ENCODE measurements around the gene ACTMAP.

ACTMAP gene

DNA sequence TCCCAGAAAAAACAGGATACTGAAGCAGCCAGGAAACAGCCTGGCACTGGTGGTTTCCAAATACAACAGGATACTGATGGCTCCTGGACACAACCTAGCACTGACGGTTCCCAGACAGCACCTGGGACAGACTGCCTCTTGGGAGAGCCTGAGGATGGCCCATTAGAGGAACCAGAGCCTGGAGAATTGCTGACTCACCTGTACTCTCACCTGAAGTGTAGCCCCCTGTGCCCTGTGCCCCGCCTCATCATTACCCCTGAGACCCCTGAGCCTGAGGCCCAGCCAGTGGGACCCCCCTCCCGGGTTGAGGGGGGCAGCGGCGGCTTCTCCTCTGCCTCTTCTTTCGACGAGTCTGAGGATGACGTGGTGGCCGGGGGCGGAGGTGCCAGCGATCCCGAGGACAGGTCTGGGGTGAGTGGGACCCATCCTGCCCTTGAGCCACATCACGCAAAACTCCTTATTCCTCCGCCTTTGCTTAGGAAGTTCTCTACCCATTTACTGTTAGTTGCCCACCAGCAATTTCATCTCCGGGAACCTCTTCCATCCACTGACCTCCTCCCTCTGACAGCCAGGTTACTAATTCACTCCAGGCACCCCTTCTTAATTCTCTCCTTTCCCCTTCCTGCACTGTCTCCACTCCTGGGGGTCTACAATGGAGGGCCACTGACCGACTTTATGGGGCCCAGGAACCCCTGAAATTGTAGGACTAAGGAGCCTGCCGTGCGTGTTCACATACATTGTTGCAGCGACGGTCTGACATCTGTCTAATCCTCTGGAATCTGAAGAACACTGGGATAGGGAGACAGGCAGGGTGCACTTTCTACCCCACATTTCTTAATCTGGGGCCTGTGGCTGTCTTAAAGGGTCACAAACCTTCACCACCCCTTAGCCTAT, 32.1 kb downstream of the ACTMAP start:
- no peak for DNase-seq

DNA sequence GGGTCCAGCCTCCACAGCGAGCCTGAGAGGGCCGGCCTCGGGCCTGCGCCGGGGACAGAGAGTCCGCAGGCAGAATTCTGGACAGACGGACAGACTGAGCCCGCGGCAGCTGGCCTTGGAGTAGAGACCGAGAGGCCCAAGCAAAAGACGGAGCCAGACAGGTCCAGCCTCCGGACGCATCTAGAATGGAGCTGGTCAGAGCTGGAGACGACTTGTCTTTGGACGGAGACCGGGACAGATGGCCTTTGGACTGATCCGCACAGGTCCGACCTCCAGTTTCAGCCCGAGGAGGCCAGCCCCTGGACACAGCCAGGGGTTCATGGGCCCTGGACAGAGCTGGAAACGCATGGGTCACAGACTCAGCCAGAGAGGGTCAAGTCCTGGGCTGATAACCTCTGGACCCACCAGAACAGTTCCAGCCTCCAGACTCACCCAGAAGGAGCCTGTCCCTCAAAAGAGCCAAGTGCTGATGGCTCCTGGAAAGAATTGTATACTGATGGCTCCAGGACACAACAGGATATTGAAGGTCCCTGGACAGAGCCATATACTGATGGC, 32.9 kb downstream of the ACTMAP start:
- DNase-seq, result no peak

DNA sequence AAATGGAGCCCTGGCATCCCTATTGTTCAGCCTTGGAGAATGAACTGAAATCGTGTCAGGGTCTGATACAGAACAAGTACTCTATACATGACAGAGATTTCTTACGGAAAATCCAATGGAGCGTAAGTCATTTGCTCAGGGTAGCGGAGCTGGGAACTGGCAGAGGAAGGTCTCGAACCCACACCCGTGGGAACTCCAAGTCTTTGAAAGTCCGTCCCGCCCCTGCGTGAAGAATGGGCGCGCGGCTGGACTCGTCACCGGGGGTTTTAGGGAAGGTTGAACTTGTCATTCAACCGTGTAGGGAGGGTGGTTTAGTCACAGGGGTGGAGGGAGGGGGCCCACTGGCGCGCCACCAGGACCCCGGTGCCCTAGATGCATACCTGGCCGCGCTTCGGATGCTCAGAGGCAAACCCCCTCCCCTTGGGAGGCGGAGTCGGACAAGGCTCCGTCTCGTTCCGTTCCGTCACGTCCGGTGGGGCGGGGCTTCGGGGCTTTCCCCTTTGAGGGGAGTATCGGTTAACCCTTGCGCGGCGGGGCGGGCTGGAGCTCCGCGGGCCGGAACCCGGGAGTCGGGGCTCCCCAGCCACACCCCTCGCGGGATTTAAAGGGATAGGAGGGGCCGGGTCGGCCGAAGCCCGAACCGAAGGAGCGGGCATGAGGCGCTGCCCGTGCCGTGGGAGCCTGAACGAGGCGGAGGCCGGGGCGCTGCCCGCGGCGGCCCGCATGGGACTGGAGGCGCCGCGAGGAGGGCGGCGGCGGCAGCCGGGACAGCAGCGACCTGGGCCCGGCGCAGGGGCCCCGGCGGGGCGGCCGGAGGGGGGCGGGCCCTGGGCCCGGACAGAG, 33.6 kb downstream of the ACTMAP start, which contains the start of the genes COQ8B and ITPKC:
Gene COQ8B, minus strand, starts transcription at position 405 of the 843 bp plus-strand sequence. CDS start 2,254 bp downstream, outside the sequence.
Gene ITPKC, plus strand, starts transcription at position 631 of the 843 bp plus-strand sequence. Its CDS starts 24 bp downstream, at position 655.
- DNase-seq, result peak; percentile 98 to 99

DNA sequence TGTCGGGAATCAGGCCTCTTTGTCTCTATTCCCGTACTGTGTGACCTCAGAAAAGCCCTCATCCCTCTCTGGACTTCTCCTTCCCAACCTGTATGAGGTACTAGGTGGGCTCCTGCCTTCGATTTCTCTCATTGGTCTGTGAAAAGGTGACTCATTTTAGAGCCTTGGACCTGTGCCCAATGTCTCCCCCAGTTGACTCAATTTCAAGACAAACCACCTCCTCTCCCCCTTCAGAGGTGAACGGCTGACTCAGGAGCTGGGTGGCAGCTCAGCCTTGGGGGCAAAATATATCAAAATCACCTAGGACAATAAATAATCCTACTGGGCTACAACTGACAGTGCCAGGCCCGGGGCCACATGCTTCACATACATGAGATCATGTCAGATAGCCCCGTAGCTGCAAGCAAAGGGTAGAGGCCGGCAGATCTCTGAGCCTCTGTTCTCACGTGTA, 34.2 kb downstream of the ACTMAP start:
- peak; percentile 54 to 61 for DNase-seq

DNA sequence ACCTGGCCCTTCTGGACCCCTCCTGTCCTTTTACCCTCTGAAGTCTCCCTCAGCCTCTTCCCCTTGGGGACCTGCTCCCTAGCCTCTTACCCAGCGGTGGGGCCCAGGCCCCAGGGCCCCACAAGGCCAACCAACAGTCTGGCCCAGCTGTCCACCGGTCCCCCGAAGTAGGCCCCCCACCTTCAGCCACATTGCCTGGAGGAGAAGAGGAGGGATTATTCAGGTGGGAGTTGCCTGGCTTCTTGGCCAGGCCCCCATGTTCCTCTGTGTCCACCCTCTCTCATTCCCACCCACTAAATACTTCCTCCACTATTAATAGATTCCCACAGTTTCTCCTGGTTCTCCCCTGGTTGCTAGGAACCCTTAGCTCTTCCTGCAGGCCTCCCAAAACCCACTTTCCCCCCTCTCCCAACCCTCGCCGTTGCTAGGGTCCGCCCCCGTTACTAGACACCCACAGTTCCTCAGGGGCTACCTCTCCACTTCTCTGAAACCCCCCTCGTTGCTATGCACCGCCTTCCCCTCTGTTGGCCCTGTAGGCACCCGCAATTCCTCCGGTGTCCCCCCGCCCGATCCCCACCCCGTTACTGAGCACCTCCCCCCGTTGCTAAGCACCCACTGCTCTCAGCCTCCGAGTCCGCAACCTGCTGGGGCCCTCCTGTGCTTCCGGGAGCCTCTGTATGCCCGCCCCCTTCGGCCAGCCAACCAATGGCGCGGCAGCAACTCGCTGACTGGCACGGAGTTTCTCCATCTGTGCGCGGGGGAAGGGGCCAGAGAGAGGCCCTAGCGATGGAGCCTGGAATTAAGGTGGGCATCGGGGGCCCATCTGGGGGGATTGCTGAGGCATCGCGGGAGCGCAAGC, 35.6 kb downstream of the ACTMAP start:
- DNase-seq, result peak; percentile 96

DNA sequence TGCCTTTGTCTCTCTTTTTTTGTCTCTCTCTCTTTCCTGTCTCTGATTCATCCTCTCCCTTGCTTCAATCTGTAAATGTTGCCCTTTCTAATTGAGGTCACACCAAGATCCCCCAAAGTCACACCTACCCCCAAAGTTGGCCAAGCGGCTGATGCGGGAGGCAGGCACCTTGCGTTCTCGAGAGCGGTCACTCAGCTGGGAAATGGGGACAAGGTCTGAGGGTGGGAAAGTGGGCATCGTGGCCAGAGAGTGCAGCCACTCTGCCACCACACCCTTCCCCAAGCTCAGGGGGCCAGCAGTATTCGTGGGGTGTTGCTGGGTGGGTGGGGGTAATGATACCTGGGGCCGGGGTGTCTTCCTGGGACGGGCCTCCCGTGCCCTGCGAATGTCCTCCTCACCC, 36.3 kb downstream of the ACTMAP start:
- no peak for DNase-seq

DNA sequence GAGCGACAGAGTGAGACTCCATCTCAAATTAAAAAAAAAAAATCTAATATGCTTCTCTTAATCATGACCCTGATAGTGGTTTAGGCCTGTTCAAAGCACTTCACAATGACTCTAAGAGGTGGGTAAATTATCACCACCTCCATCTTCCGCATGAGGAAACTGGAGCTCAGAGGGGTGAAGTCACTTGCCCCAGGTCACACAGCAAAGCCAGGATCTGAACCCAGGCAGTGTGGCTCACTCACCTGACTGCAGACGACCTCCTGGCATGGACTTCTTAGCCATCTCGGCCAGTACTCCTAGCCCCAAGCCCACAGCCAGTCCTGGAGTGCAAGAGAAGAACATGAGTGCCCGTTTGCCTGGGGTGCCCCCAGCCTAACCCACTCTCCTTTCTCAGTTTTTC, 40.5 kb downstream of the ACTMAP start:
- no peak for DNase-seq

DNA sequence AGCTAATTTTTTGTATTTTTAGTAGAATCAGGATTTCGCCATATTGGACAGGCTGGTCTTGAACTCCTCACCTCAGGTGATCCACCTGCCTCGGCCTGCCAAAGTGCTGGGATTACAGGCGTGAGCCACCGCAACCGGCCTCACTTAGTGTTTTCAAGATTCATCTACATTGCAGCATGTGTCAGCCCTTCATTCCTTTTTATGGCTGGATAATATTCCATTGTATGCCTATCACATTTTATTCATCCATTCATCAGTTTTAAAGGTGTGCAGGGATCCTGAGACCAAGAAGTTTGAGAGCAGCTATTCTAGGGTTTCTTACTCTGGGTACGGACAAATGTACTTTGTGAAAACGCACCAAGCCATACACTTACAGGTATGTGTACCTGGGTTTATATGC, 42.7 kb downstream of the ACTMAP start:
- DNase-seq, result no peak

DNA sequence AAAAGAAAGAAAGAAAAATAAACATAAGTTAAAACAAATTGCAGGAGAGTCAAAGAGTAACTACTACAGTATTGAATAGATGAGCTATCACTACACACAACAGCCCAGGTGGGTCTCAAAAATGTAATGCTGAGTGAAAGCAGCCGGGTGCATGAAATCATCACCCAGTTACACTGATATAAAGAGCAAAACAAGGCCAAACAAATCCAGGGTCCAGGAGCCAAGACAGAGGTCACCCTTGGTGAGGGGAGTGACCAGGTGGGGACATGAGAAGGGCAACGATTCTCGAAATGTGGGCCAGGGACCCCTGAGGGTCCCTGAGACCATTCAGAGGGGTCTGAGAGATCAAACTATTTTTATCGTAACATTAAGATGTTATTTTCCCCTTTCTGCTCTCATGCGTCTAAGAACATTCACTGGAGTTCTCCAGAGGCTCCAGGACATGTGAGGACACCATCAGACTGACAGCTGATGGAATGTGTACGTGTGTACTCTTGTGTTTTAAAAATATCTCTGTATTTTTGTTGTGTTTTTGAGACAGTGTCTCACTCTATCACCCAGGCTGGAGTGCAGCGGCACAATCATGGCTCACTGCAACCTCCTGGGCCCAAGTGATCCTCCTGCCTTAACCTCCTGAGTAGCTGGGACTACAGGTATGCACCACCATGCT, 44.2 kb downstream of the ACTMAP start:
- no peak for DNase-seq

DNA sequence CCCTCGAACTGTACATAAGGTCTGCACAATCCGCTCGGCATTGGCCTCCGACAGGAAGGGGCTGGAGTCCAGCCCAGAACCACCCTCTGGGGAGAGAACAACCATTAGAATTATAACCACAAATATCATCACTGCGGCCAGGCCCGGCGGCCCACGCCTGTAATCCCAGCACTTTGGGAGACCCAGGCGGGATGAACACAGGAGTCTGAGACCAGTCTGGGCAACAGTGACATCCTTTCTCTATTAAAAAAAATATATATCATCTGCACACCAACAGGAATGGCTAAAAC, 45.0 kb downstream of the ACTMAP start:
- no peak for DNase-seq

DNA sequence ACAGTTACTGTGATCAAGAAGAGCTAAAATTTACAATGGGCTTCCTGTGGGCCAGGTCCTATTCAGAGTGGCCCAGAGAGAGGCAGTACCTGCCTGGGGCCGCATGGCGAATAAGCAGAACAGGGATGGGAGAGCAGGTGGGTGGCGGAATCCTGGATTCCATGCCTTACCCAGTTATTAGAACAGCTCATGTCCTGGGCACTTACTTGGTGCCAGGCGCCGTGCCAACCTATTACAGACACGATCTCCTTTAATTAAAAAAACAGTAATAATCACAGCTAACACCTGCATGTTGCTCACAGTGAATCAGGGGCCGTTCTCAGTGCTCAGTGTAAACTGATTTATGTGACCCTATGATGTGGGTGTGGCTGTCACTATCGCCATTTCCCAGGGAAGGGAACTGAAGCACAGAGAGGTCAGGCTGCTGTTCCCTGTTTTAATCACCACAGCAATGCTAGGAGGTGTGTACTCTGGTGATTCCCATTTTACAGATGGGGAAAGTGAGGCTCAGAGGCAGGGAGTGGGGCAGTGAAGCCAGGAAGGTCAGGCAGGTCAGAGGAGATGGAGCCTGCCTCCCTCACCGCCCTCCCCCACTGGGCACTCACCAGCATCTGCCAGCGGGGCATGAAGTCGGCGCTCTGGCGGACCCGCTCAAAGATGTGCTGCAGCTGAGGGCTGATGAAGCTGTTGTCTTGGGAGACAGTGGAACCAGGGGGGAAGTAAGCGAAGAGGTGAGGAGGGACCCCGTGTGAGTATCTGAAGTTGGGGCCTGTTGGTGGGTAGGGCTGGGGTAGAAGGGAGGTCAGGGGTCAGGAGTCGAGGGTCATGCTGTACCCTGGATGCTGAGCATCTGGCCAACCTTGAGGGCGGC, 45.6 kb downstream of the ACTMAP start:
- DNase-seq, result no peak

DNA sequence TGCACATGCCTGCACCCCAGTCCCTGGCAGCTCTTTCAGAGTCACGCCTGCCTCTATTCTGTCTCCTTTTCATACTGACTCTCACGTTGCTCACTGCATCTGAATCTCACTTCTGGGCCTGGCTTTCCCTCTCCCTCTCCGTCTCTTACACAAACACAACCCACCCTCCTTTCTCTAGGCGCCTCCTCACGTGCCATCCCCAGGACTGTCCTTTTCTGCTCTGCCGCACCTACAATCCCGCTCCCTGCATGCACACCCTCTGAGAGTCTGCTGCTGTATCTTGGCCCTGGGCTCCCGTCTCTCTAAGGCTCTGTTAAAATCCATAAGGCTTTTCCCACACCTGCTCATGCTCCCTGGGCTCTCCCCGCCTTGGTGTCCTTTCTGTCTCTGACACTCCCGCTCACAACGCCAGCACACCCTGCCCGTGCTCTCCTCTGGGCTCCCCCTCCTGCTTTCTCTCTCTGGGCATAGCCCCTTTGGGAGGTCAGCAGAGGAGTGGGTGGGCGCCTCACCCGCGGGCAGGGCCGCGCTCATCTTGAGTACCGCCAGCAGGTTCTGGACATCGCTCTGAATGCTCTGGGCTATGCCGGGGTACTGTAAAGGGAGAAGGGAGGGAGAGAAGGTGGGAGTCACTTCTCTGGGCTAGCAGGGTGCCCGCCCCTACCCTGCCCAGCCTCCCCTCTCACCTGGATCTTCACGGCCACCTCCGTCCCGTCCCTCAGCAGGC, 47.1 kb downstream of the ACTMAP start:
- DNase-seq, result no peak

DNA sequence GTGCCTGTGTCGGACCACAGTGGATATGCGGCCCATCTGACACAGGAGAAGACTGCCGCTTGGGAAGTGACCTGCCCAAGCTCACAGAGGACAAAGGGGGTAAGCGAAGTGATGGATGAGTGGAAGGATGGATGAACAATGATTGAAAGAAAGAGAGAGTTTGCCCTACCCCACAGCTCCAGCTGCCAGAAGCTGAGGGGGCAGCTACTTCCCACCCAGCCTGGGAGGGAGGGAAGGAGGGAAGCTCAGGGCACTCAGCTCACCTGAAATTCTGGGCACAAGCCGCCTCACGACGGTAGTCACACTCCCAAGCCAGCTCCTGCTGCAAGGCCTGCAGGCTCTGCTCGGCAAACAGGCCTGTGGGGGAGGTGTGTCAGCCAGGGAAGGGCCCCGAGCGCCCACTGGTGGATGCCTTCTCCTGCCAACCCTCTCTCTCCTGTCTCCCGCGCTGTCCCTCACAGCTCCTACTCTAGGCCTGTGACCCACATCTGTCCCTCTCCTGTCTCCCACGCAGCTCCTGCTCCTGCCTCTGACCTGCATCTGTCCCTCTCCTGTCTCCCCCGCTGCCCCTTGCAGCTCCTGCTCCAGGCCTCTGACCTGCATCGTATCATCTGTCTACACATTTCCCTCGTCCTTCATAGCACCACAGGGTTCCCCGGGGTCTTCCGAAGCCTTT, 47.8 kb downstream of the ACTMAP start:
- no peak for DNase-seq

DNA sequence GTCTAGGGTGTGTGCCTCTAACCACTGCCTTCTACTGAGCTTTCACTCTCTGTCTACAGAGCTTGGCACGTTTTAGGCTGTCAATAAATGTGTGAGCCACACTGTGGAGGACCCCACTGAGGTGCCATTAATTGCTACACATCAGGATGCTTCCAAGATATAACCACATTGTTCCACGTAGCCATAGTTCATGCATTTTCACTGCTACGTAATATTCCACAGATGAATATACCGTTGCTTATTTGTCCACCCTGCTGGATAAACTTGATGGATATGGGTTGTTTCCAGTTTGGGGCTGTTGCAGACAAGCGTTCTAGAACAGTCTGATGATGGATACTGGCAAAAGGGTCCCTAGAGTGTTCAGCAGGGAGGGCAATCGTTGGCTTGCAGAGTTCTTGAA, 48.5 kb downstream of the ACTMAP start:
- DNase-seq, result no peak

DNA sequence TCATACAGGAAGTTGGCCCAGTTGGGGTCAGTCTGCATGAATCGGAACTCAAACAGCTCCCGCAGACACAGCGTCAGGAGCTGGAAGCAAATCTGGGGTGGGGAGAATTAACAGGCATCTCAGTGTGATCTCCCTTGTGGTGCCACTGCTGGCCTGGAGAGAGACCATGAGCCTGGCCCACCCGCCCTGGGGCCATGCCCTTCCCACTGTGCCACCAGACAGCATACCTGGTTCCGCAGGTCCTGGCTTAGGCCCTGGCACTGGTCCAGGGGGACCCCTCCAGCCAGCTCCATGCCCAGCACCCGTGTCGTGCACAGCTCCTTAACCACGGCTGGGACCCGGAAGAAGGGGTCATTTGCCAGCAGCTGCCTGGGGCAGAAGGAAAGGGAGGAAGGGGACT, 50.2 kb downstream of the ACTMAP start:
- DNase-seq, result no peak

DNA sequence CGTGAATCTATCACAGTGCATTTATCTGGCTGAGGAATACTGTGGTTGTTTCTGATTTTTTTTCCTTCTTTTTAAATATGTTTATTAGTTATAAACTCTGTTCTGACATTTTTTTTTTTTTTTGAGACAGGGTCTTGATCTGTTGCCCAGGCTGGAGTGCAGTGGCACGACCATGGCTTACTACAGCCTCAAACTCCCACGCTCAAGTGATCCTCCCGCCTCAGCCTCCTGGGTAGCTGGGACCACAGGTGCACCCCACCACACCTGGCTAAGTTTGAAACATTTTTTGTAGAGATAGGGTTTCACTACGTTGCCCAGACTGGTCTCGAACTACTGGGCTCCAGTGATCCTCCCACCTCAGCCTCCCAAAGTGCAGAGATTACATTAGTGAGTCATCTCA, 53.3 kb downstream of the ACTMAP start:
- no peak for DNase-seq

DNA sequence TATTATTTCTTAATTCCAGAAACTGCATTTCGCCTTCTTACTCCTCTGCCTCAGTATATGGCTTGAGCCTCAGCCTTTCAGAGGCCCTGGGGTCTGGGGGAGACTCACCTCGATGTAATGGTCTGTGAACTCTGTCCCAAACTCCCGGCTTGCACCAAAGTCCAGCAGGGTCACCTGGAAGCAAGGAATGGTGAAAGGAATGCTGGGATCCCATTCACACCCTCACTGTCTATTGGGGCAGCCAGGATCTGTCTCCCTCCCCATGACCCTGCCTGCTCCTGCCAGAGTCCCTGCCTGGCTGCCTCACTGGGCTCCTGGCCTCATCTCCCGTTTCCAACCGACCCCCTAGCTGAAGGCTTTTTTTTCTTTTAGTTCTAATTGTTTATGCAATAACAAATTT, 54.4 kb downstream of the ACTMAP start:
- DNase-seq, result no peak

DNA sequence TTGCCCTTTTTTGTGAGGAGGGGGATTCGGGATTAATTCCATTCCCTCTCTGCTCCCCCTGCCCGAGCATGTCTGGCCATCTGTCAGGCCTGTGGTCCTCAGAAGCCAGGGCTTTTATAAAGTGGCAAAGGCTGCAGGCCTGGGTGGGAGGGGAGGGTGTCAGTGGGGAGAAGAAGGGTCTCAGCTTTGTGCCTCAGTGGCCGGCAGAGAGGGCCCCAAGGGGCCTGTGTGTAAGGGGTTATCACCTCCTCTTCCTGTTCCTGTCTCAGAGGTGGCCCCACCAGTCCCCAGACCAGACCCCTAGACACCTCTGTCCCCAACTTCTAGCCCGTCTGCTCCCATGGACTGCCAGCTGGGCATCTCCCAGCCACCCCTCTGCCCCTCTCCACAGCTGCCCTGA, 56.4 kb downstream of the ACTMAP start:
- DNase-seq, result no peak

DNA sequence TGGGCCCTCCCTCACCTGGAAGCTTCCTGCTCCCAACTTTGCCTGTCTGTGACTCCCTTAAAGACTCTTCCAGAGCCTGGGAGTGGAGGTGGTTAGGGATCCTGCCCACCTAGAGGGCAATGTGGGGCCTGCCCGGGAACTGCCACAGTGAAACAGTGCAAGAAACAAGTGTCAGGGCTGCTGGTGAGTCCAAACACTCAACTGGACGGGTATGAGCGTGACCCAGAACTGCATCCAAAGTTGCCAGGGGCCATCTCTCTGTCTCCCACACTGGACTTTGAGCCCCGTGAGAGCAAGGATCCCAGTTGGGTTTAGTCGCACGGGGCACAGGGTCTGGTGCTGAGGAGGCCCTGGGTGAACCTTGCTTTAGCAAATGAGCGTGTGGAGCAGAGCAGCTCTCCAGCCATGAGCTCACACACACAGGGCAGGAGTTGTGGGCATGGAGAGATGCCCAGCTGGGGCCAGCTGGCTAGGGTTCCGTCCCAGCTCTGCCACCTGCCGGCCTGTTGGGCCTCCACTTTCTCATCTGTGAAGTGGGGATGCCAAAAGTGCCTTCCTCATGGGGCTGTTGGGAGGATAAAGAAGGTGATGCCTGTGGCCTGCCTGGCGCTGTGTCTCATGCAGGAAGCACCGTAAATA, 57.0 kb downstream of the ACTMAP start:
- DNase-seq, result no peak

All from CD4-positive, alpha-beta T cell treated with Interleukin-1 beta for 1 hour (primary cell).